ENCODE results near the gene TPD52L1.

TPD52L1 gene

DNA sequence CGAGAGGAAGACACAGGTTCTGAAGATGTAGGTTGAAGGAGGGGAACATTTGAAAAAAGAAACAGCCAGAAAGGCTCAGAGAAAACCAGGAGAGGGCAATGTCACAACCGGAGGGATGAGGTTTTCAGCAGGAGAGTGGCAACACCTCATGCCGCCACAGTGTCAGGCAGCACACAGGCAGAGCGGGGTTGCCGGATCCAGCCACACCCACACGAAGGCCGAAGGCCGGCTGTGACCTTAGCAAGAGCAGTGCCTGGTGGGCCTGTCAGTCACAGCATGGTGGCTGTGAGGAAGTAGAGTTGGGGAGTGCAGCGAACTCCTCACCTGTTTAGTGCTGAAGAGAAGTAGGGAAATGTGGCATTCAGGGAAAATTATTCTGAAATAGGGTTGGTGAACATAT lies 134.1 kb downstream of the TPD52L1 start:
- no peak overlapping the region for H3K4me3 ChIP-seq (ENCODE audit: low read length)
- no peak overlapping the region for H4K5ac ChIP-seq (ENCODE audit: low read length)
- peak; percentile 27 for DNase-seq
- H2BK120ac ChIP-seq (ENCODE audit: low read depth, low read length), result no peak overlapping the region
- WGBS (ENCODE audit: extremely low coverage, insufficient coverage, low lambda C conversion rate), result no CpG with 5 or more reads among the region's 9 CpGs
- no peak overlapping the region for H3K4me2 ChIP-seq (ENCODE audit: low read length)
- H3K27me3 ChIP-seq (ENCODE audit: insufficient read depth, low read length, poor library complexity), result no peaks in the 10 kb centered on the region
- H2BK5ac ChIP-seq (ENCODE audit: low read length), result no peak overlapping the region
- H2AK5ac ChIP-seq (ENCODE audit: low read length), result no peak overlapping the region
- no peak overlapping the region for H3K27ac ChIP-seq (ENCODE audit: low read depth, low read length)
- no peak overlapping the region for H4K8ac ChIP-seq (ENCODE audit: low read depth, low read length)
- H3K36me3 ChIP-seq (ENCODE audit: control insufficient read depth, insufficient read depth, low read length), result peaks cover 6% of the 10 kb centered on the region
- no peaks in the 10 kb centered on the region for H3K79me1 ChIP-seq (ENCODE audit: low read length)
- no peak overlapping the region for H3K4ac ChIP-seq (ENCODE audit: low read depth, low read length)
- no peak overlapping the region for H3K23ac ChIP-seq (ENCODE audit: low read length)
- no peak overlapping the region for H2BK15ac ChIP-seq (replicated peaks; ENCODE audit: low read depth)
- H3K9ac ChIP-seq (ENCODE audit: low read length), result no peak overlapping the region
- H3K4me1 ChIP-seq (ENCODE audit: control insufficient read depth, low read depth, low read length), result no peaks in the 10 kb centered on the region
- no peak overlapping the region for H3K18ac ChIP-seq (ENCODE audit: low read length)
- no peak overlapping the region for H3K56ac ChIP-seq (ENCODE audit: low read length)
- no peaks in the 10 kb centered on the region for H3K79me2 ChIP-seq (ENCODE audit: control insufficient read depth, insufficient read depth, low read length)

DNA sequence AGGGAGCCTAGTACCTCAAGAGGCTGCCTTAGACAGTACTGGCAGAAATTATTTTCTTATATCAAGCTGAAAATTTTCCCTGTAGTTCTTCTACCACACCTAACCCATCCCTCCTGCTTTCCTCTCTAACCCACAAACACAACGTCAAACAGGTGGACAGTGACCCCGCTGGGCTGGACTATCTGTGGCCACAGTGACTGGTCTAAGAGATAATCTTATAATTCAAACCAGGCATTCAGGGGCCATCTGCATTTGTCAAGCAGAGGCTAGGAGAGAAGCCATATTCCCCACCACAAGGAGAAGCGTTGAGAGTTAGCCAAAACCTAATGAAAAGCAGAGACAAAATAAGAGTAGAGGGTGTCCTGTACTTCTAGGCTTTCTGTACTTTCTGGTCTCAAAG lies 140.0 kb downstream of the TPD52L1 start:
- no peak overlapping the region for H3K4ac ChIP-seq (ENCODE audit: low read depth, low read length)
- H3K56ac ChIP-seq (ENCODE audit: low read length), result no peak overlapping the region
- H3K36me3 ChIP-seq (ENCODE audit: control insufficient read depth, insufficient read depth, low read length), result peaks cover 15% of the 10 kb centered on the region
- DNase-seq, result no peak
- H4K8ac ChIP-seq (ENCODE audit: low read depth, low read length), result no peak overlapping the region
- H3K9ac ChIP-seq (ENCODE audit: low read length), result no peak overlapping the region
- no peak overlapping the region for H3K18ac ChIP-seq (ENCODE audit: low read length)
- H3K4me1 ChIP-seq (ENCODE audit: control insufficient read depth, low read depth, low read length), result no peaks in the 10 kb centered on the region
- no peak overlapping the region for H2BK120ac ChIP-seq (ENCODE audit: low read depth, low read length)
- H3K79me2 ChIP-seq (ENCODE audit: control insufficient read depth, insufficient read depth, low read length), result no peaks in the 10 kb centered on the region
- no peak overlapping the region for H3K4me2 ChIP-seq (ENCODE audit: low read length)
- no peak overlapping the region for H2BK15ac ChIP-seq (replicated peaks; ENCODE audit: low read depth)
- peaks cover 9% of the 10 kb centered on the region for H3K79me1 ChIP-seq (ENCODE audit: low read length)
- H3K23ac ChIP-seq (ENCODE audit: low read length), result no peak overlapping the region
- no CpG with 5 or more reads among the region's 3 CpGs for WGBS (ENCODE audit: extremely low coverage, insufficient coverage, low lambda C conversion rate)
- H4K5ac ChIP-seq (ENCODE audit: low read length), result no peak overlapping the region
- no peak overlapping the region for H2BK5ac ChIP-seq (ENCODE audit: low read length)
- H3K4me3 ChIP-seq (ENCODE audit: low read length), result no peak overlapping the region
- no peaks in the 10 kb centered on the region for H3K27me3 ChIP-seq (ENCODE audit: insufficient read depth, low read length, poor library complexity)
- H3K27ac ChIP-seq (ENCODE audit: low read depth, low read length), result no peak overlapping the region
- H2AK5ac ChIP-seq (ENCODE audit: low read length), result no peak overlapping the region

DNA sequence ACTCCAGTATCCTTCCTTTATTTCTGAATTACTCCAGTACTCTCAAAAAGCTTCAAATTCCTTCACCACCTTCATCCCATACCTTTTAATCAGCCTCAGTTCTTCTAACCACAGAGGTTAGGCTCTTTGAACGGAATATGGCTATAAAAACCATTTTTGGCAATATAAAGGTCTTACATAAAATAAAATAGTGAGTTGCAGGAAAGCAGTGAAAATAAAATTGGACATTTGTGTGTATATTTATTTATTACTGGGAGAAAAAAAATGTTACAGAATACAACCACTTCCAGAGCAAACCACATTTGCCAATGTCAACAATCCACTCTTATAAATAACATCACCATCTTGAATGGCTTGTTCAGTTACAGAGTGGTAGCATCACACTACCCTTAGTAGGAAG lies 140.5 kb downstream of the TPD52L1 start:
- H3K27me3 ChIP-seq (ENCODE audit: insufficient read depth, low read length, poor library complexity), result no peaks in the 10 kb centered on the region
- H3K4me1 ChIP-seq (ENCODE audit: control insufficient read depth, low read depth, low read length), result no peaks in the 10 kb centered on the region
- H2BK15ac ChIP-seq (replicated peaks; ENCODE audit: low read depth), result no peak overlapping the region
- H3K18ac ChIP-seq (ENCODE audit: low read length), result no peak overlapping the region
- peaks cover 9% of the 10 kb centered on the region for H3K79me1 ChIP-seq (ENCODE audit: low read length)
- no peak overlapping the region for H3K56ac ChIP-seq (ENCODE audit: low read length)
- no peak overlapping the region for H2AK5ac ChIP-seq (ENCODE audit: low read length)
- H3K4me2 ChIP-seq (ENCODE audit: low read length), result no peak overlapping the region
- no CpG with 5 or more reads among the region's 1 CpG for WGBS (ENCODE audit: extremely low coverage, insufficient coverage, low lambda C conversion rate)
- no peak overlapping the region for H2BK120ac ChIP-seq (ENCODE audit: low read depth, low read length)
- H4K8ac ChIP-seq (ENCODE audit: low read depth, low read length), result no peak overlapping the region
- H3K4ac ChIP-seq (ENCODE audit: low read depth, low read length), result no peak overlapping the region
- no peak overlapping the region for H4K5ac ChIP-seq (ENCODE audit: low read length)
- DNase-seq, result no peak
- H3K27ac ChIP-seq (ENCODE audit: low read depth, low read length), result no peak overlapping the region
- no peaks in the 10 kb centered on the region for H3K79me2 ChIP-seq (ENCODE audit: control insufficient read depth, insufficient read depth, low read length)
- H3K4me3 ChIP-seq (ENCODE audit: low read length), result no peak overlapping the region
- peaks cover 15% of the 10 kb centered on the region for H3K36me3 ChIP-seq (ENCODE audit: control insufficient read depth, insufficient read depth, low read length)
- no peak overlapping the region for H3K9ac ChIP-seq (ENCODE audit: low read length)
- no peak overlapping the region for H3K23ac ChIP-seq (ENCODE audit: low read length)
- H2BK5ac ChIP-seq (ENCODE audit: low read length), result no peak overlapping the region

DNA sequence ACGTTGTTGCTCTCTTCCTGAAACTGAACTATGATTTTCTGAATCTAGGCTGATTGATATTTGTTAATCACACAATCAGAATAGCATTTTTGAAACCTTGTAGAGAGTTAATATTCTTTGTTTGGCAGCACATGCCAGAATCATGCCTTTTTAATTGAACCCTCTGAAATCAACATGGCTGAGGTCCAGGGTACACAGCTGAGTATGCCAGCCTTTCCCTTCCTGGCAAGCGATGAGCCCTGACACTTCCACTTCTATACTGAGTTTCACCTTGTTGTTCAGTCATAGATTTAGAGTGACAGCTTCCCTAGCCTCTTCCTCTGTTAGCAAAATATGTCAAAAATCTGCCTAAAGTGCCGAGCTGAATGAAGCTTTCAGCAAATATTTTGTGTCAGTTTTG lies 141.4 kb downstream of the TPD52L1 start:
- no peak overlapping the region for H4K5ac ChIP-seq (ENCODE audit: low read length)
- WGBS (ENCODE audit: extremely low coverage, insufficient coverage, low lambda C conversion rate), result no CpG with 5 or more reads among the region's 3 CpGs
- no peak overlapping the region for H3K56ac ChIP-seq (ENCODE audit: low read length)
- no peak overlapping the region for H3K27ac ChIP-seq (ENCODE audit: low read depth, low read length)
- no peak overlapping the region for H3K18ac ChIP-seq (ENCODE audit: low read length)
- H4K8ac ChIP-seq (ENCODE audit: low read depth, low read length), result no peak overlapping the region
- H3K36me3 ChIP-seq (ENCODE audit: control insufficient read depth, insufficient read depth, low read length), result peaks cover 18% of the 10 kb centered on the region
- H3K23ac ChIP-seq (ENCODE audit: low read length), result no peak overlapping the region
- H2BK120ac ChIP-seq (ENCODE audit: low read depth, low read length), result no peak overlapping the region
- H3K9ac ChIP-seq (ENCODE audit: low read length), result no peak overlapping the region
- no peaks in the 10 kb centered on the region for H3K4me1 ChIP-seq (ENCODE audit: control insufficient read depth, low read depth, low read length)
- no peak overlapping the region for H3K4me2 ChIP-seq (ENCODE audit: low read length)
- no peak for DNase-seq
- no peaks in the 10 kb centered on the region for H3K27me3 ChIP-seq (ENCODE audit: insufficient read depth, low read length, poor library complexity)
- no peak overlapping the region for H2BK15ac ChIP-seq (replicated peaks; ENCODE audit: low read depth)
- H2BK5ac ChIP-seq (ENCODE audit: low read length), result no peak overlapping the region
- no peak overlapping the region for H3K4me3 ChIP-seq (ENCODE audit: low read length)
- peaks cover 4% of the 10 kb centered on the region for H3K79me2 ChIP-seq (ENCODE audit: control insufficient read depth, insufficient read depth, low read length)
- peaks cover 15% of the 10 kb centered on the region for H3K79me1 ChIP-seq (ENCODE audit: low read length)
- H2AK5ac ChIP-seq (ENCODE audit: low read length), result no peak overlapping the region
- no peak overlapping the region for H3K4ac ChIP-seq (ENCODE audit: low read depth, low read length)

DNA sequence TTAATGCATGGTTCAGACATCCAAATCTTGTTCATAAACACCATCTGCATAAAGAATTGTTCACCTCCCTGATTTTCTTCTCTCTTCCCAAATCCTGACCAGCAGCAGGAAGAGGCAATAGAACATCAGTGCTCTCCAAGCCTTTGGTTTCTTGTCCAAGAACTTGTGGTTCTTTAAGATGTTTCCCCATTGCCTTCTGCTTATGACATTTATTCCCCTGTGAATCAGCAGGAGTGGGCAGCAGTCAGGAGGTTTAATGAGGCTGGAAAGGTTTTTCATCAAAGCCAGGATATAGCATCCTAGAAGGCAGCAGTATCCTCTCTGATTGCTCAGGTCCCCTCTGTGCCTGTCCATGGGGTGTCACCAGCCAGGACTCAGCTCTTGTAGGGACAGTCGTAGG lies 142.9 kb downstream of the TPD52L1 start:
- no CpG with 5 or more reads among the region's 1 CpG for WGBS (ENCODE audit: extremely low coverage, insufficient coverage, low lambda C conversion rate)
- H3K23ac ChIP-seq (ENCODE audit: low read length), result no peak overlapping the region
- H2BK5ac ChIP-seq (ENCODE audit: low read length), result no peak overlapping the region
- H4K8ac ChIP-seq (ENCODE audit: low read depth, low read length), result no peak overlapping the region
- no peak overlapping the region for H3K18ac ChIP-seq (ENCODE audit: low read length)
- H2BK120ac ChIP-seq (ENCODE audit: low read depth, low read length), result no peak overlapping the region
- no peak overlapping the region for H3K4me3 ChIP-seq (ENCODE audit: low read length)
- no peaks in the 10 kb centered on the region for H3K4me1 ChIP-seq (ENCODE audit: control insufficient read depth, low read depth, low read length)
- no peak overlapping the region for H2BK15ac ChIP-seq (replicated peaks; ENCODE audit: low read depth)
- no peak overlapping the region for H2AK5ac ChIP-seq (ENCODE audit: low read length)
- no peaks in the 10 kb centered on the region for H3K27me3 ChIP-seq (ENCODE audit: insufficient read depth, low read length, poor library complexity)
- H3K9ac ChIP-seq (ENCODE audit: low read length), result no peak overlapping the region
- no peak overlapping the region for H4K5ac ChIP-seq (ENCODE audit: low read length)
- peaks cover 17% of the 10 kb centered on the region for H3K79me1 ChIP-seq (ENCODE audit: low read length)
- peaks cover 15% of the 10 kb centered on the region for H3K36me3 ChIP-seq (ENCODE audit: control insufficient read depth, insufficient read depth, low read length)
- no peak overlapping the region for H3K4me2 ChIP-seq (ENCODE audit: low read length)
- H3K79me2 ChIP-seq (ENCODE audit: control insufficient read depth, insufficient read depth, low read length), result peaks cover 11% of the 10 kb centered on the region
- DNase-seq, result no peak
- no peak overlapping the region for H3K4ac ChIP-seq (ENCODE audit: low read depth, low read length)
- no peak overlapping the region for H3K56ac ChIP-seq (ENCODE audit: low read length)
- no peak overlapping the region for H3K27ac ChIP-seq (ENCODE audit: low read depth, low read length)

DNA sequence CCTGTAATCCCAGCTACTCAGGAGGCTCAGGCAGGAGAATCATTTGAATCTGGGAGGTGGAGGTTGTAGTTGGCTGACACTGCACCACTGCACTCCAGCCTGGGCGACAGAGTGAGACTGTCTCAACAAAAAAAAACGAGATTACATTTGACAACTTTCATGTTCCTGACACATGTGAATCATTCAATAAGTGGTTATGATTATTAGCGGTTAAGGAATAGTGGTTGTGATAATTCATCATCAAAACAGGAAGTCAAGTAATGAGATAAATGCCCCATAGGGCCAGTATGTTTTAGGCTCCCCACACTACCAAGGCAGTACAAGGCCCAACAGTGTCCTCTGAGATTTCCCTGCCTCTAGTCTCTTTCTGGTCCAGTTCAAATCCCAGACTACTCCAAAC lies 145.7 kb downstream of the TPD52L1 start:
- no peak overlapping the region for H2BK5ac ChIP-seq (ENCODE audit: low read length)
- H2AK5ac ChIP-seq (ENCODE audit: low read length), result no peak overlapping the region
- H3K4me1 ChIP-seq (ENCODE audit: control insufficient read depth, low read depth, low read length), result no peaks in the 10 kb centered on the region
- no peak overlapping the region for H3K4me3 ChIP-seq (ENCODE audit: low read length)
- H3K56ac ChIP-seq (ENCODE audit: low read length), result no peak overlapping the region
- H3K18ac ChIP-seq (ENCODE audit: low read length), result no peak overlapping the region
- H2BK120ac ChIP-seq (ENCODE audit: low read depth, low read length), result no peak overlapping the region
- H3K23ac ChIP-seq (ENCODE audit: low read length), result no peak overlapping the region
- H3K79me2 ChIP-seq (ENCODE audit: control insufficient read depth, insufficient read depth, low read length), result peaks cover 11% of the 10 kb centered on the region
- H3K9ac ChIP-seq (ENCODE audit: low read length), result no peak overlapping the region
- no peak overlapping the region for H4K8ac ChIP-seq (ENCODE audit: low read depth, low read length)
- no peak overlapping the region for H4K5ac ChIP-seq (ENCODE audit: low read length)
- no peak for DNase-seq
- H3K79me1 ChIP-seq (ENCODE audit: low read length), result peaks cover 15% of the 10 kb centered on the region
- no peak overlapping the region for H3K27ac ChIP-seq (ENCODE audit: low read depth, low read length)
- H3K4ac ChIP-seq (ENCODE audit: low read depth, low read length), result no peak overlapping the region
- no peak overlapping the region for H3K4me2 ChIP-seq (ENCODE audit: low read length)
- peaks cover 9% of the 10 kb centered on the region for H3K36me3 ChIP-seq (ENCODE audit: control insufficient read depth, insufficient read depth, low read length)
- no CpG with 5 or more reads among the region's 3 CpGs for WGBS (ENCODE audit: extremely low coverage, insufficient coverage, low lambda C conversion rate)
- H2BK15ac ChIP-seq (replicated peaks; ENCODE audit: low read depth), result no peak overlapping the region
- no peaks in the 10 kb centered on the region for H3K27me3 ChIP-seq (ENCODE audit: insufficient read depth, low read length, poor library complexity)

Measured in mesendoderm (in vitro differentiated cells).